SU-DHL-6 (cell line): Measurements from ENCODE around the gene DNAH7.

ENCODE experiments used
- CTCF ChIP-seq: fragments of 200-600 bp; sonication (generic); IDR thresholded peaks from one replicate; pipeline ENCODE4 v1.5.1; 2017; ENCODE audit warnings: antibody characterized with exemption, mild to moderate bottlenecking, low read length, moderate library complexity; ENCODE audit not compliant: insufficient read depth, poor library complexity, severe bottlenecking
- EZH2phosphoT487 ChIP-seq: fragments of 200-600 bp; sonication (generic), shearing (Covaris generic); conservative IDR thresholded peaks from 2 replicates; pipeline ENCODE4 v1.6.1; 2018; ENCODE audit warnings: mild to moderate bottlenecking, antibody characterized with exemption, low read length, moderate library complexity, mixed read lengths

GRCh38 chr2:195709901-195710806 lies 358.5 kb downstream of the DNAH7 start:
- TF ChIP-seq CTCF (no peak), EZH2phosphoT487 (no peak)
